Measurements from ENCODE around the gene TGFA.

Gene TGFA

GRCh38 chr2:70418514-70418913, 135.1 kb downstream of the TGFA start:
- DNase-seq (ENCODE audit: low spot score) = no peak

- DNase-seq (ENCODE audit: low spot score) = no peak
Measured at GRCh38 chr2:70417011-70417410, 136.6 kb downstream of the TGFA start.

- DNase-seq (ENCODE audit: low spot score) = no peak
Measured at GRCh38 chr2:70412294-70413070, 141.1 kb downstream of the TGFA start.

- DNase-seq (ENCODE audit: low spot score) = no peak
Measured at GRCh38 chr2:70411483-70412125, 142.0 kb downstream of the TGFA start.

GRCh38 chr2:70403267-70404053, 150.2 kb downstream of the TGFA start:
- DNase-seq (ENCODE audit: low spot score) = no peak

GRCh38 chr2:70400539-70400938, 153.1 kb downstream of the TGFA start:
- DNase-seq (ENCODE audit: low spot score) = no peak

- no peak for DNase-seq (ENCODE audit: low spot score)
Measured at GRCh38 chr2:70399046-70399445, 154.6 kb downstream of the TGFA start.

All from kidney capillary endothelial cell (primary cell).